ENCODE data around the gene SLC24A4.

SLC24A4 gene

DNA sequence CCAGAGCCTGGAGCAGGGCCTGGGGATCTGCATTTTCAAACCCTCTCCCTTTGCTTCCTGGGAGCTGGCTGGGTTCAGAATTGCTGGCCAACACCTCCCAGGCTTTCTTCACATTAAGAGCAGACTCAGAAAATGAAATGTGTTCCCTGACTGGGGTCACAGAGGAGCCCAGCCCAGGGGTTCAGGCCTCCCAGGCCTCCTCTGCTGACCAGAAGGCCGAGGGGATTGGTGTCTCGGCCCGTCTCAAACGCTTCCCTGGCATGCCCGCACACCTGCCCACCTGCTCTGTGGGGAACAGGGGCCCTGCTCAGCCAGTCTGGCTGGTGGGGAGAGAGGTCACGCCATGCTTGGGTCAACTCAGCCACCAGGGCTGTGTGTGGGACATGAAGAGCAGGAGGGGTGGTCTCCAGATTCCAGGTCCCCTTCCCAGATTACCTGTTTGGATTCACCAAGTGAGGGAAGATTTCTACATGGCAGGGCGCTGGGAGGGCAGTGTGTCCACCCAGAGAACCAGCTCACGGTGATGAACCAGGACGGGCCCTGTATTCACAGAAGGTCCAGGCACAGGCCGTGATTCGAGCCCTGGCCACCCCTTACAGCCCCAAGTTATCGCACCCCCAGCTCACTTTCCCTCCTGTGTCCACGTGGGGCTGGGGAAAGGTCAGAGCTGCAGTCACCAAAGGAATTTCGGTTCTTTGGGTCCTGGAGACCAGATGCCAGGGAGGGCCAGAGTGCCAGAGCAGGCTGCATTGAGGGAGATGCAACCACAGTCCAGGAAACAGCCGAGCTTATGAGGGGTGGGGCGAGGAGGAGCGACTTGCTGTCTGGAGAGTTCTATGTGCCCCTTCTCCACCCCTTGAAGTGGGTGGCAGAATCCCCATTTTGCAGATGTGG, 135.4 kb downstream of the SLC24A4 start:
- DNase-seq (ENCODE audit: low spot score), result no peak

DNA sequence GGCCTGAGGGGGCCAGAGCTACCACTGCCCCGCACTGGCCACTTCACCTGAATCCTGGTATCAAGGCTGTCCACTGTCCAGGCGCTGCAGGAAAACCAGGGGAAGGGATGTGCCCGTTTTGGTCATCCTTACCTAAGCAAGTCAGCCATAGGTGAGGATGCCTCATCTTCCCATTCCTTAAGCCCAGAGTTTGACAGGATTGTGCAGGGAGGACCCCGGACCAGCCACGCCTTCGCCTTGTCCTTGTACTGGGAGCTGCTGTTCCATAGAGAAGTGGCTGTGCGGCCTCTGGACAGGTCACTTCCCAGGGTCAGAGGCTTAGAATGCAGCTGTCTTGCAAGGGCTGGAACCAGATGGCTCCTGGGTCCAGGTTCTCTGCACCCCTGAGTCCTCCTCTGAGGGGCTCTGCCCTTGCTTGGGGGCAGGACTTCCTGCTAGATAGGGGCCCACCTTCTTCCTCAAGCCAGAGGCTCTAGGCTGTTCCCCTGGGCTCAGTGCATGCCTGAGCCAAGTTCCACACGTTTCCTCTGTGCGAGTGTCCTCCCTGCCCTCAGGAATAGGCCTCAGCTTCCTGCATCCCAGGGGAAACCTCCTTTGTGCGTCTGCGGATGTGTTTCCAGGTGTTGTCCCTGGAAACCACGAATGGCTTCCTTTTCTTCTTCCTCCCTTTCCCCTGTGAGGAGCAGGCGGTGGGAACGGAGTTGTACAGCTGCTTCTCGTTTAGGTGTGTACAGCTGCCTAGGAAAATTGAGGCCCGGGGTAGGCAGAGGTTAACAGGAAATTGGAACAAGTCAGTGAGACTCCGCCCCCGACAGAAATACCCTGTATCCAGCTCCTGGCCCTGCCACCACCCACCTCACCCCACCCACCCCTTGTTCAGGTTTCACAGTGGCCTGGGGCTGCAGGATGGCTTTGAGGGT, 136.3 kb downstream of the SLC24A4 start:
- DNase-seq (ENCODE audit: low spot score), result no peak

DNA sequence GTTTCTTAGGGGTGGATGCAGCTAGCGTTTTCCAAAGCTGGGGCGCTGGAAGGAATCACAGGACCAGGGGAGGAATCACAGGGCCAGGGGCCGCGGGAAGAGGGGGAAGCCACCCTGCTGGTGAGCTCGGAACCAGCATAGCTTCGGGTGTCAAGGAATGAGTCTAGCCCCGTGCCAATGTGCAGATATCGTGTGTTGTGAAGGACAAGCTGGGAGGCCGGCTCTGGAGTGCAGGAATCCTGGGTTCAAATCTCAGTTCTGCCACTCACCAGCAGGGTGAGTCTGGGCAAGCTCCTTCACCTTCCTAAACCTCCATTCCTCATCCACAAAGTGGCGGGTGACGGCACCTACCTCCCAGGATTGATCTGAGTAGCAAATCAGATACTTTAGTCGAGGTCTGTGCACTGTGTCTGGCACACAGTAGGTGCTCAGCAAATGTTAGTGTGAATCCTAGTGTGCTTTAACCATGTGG, 137.0 kb downstream of the SLC24A4 start:
- no peak for DNase-seq (ENCODE audit: low spot score)

DNA sequence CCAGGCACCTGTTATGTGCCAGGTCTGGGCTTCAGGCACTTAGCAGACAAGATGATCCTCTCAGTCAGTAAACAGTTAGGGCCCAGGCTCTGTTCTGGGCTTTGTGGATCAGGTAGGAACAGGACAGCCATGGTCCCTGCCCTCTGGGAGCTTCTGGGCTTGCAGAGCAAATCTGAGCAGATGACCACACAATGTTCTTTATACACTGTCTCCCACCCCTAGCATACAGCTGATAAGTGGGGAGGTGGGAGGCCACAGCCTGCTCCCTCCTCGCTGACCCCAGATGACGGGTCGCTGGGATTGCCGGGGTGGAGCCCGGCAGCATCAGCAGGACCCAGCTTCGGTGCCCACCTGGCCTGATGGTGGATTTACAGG, 137.6 kb downstream of the SLC24A4 start:
- no peak for DNase-seq (ENCODE audit: low spot score)

DNA sequence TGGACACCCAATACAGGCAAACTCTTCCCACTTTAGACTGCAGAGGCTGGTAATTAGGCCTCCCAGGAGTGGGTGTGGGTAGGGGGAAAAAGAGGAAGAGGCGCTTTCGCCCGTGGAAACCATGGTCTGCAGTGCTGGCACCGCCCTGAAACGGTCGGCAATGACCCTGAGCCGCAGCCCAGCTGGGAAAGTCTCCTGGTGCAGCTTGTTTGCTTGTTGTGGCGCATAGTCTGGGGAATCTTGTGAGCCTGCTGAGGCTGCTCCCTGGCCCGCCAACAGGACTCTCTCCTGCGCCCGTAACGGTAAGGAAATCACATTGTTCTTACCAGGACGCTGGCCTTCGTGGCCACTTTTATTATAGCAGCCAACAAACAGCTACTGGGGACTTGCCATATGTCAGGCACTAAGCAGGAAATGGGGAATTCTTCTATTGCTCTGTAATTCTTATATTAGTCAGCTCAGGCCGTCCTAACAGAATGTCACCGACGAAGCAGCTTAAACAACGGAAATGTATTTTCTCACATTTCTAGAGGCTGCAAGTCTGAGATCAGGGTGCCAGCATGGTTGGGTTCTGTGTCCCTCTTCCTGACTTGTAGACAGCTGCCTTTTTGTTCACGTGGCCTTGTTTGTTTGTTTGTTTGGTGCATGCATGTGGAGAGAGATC, 138.1 kb downstream of the SLC24A4 start:
- DNase-seq (ENCODE audit: low spot score), result no peak

DNA sequence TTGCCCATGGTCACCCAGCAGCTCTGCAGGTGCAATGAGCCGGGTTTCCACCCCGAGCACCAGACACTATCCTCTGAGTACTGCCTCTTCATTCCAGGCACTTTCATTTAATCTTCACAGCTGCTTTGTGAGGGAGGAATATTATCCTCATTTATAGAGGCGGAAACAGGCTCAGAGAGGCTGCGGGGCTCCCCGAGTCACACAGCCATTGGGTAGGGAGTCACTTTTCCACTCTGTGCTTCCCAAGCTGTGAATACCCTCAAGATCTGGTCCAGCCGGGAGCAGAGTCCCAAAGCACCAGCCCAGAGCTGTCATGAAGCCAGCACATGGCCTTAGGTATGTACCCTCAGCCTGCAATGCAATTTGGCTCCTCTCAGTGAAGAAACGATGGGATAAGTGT, 138.9 kb downstream of the SLC24A4 start:
- no peak for DNase-seq (ENCODE audit: low spot score)

DNA sequence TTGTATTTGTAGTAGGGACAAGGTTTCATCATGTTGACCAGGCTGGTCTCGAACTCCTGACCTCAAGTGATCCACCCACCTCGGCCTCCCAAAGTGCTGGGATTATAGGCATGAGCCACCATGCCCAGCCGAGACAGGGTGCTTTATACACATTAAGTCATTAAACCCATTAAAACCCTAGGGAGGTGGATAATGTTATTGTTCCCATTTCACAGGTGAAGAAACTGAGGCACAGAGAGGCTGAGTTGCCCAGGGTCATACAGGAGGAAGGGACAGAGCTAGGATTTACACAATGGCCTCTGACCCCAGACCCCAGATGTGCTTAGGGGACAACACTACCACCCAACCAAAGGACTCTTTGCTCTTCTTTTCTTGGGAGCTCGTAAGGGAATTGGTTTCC, 139.6 kb downstream of the SLC24A4 start:
- no peak for DNase-seq (ENCODE audit: low spot score)

DNA sequence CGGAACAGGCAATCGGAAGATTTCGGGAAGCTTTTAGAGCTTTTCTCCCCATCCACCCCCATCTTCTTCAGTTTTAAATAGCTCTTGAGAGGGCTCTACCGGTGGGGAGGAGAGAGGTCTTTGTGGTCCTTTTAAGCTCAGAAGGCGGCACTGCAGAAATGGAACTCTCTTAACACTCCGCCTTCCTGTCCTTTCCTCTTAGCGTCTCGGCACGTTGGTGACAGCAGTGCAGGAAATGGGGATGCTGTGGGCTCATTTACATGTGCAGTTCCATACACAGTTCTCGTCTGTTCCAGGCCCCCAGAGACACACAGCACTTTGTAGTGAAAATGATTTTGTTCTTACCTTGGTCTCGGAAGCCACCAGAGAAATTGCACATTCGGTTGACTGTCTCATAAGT, 140.2 kb downstream of the SLC24A4 start:
- DNase-seq (ENCODE audit: low spot score), result no peak

DNA sequence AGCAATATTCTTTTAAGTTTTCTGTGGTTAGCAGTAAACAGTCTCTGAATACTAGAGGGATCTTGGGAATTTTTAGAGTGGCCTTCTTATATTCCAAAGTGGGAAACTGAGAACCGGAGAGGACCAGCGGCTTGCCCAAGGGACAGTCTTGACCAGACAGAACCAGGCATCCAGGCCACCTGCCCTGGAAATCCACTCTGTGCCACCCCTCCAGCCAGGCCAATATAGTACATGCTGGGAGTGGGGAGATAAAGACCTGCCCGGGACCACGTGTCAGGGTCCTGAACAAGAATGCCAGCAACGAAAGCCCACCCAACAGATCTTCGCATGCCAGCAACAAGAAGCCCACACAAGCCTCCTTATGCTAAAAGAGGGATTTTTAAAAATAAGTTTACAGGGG, 141.2 kb downstream of the SLC24A4 start:
- DNase-seq (ENCODE audit: low spot score), result no peak

DNA sequence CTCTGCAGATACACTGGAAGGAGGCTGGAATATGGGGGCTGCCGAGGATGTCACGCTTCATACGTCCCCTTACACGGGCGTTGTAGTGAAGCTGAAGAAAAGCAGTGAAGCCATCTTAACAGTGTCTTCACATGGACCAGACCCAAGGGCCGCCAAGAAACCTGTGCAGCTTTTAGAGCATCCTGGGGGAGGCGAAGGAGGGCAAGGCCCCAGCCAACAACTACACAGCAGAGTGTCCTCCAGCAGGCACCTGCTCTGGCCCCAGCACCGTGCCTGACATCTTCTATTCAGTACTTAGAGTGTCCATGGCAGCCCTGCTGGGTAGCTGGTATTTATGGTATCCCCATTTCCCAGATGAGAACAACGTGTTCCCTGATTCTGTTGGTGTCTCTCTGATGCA, 141.8 kb downstream of the SLC24A4 start:
- DNase-seq (ENCODE audit: low spot score), result no peak

DNA sequence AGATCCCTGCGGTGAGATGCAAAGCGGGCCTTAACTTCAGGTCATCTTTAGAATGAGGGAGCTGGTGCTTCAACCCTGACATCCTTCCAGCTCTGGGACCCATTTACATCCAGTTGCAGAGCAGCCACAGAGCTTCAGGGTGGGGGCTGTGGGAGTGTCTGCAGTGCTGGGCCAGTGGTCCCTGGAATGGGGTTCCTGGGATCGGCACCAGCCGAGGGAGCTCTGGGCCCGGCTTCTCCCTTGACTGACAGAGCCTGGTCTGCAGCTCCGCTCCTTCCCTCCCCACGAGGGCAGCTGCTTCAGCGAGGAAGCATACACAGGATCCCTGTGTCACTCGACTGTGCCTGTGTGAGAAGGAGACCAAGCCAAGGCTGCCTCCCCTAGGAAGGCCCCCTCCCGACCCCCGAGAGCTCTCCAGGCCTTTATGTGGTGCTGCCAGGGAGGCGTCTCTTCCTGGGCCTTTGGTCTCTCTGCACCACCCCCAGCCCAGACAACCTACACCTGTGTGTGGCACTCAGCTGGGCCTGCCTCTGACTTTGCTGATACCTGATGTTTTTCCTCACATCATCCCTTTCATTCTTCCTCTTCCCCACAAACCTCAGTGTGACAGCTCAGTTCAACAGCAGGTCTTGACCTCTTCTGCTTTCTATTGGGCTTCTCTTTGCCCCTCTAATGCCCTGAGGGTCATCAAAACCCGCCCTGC, 142.5 kb downstream of the SLC24A4 start:
- no peak for DNase-seq (ENCODE audit: low spot score)

DNA sequence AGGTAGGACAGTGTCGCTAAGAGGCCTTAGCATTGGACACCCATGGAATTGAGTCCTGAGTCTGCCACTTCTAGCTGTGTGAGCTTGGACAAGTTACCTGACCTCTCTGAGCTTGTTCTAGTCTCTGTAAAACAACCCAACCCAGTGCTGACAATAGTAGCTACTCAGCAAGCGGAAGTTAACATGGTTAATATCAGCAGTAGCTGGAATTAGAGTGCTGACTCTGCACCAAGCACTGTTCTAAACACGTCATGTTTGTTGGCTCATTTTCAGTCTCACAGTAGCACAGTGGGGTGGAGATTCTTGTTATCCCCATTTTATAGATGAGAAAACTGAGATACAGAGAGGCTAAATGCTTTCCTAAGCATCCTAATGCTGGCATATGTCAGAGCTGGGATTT, 143.1 kb downstream of the SLC24A4 start:
- DNase-seq (ENCODE audit: low spot score), result no peak

DNA sequence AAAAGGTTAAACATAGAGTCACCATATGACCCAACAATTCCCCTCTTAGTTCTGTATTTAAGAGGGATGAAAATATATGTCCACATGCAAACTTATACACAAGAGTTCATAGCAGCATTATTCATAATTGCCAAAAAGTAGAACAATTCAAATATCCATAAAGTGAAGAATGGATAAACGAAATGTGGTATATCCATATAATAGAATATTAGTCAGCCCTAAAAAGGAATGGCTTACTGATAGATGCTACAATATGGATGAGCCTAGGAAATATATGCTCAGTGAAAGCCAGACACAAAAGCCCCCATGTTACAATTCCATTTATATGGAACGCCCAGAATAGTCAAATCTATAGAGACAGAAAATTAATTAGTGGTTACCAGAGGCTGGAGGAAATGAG, 146.6 kb downstream of the SLC24A4 start:
- DNase-seq (ENCODE audit: low spot score), result no peak

DNA sequence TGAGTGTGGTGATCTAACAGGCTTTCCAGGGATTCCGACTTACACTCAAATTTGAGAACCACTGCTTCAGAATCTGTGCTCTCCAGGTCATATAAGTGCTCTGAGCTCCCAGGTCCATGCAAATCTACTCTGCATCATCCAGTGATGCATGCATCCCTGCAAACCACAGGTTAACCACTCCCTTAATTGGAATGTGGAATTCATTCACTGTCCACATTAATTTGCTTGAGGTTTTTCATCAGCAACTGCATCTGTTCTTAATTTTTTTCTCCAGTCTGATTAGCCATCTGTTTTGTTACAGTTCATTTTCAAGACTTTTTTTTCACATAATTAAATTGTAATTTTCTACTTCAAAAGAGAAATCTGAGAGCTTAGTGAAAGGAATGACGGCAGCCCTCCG, 147.2 kb downstream of the SLC24A4 start:
- no peak for DNase-seq (ENCODE audit: low spot score)

DNA sequence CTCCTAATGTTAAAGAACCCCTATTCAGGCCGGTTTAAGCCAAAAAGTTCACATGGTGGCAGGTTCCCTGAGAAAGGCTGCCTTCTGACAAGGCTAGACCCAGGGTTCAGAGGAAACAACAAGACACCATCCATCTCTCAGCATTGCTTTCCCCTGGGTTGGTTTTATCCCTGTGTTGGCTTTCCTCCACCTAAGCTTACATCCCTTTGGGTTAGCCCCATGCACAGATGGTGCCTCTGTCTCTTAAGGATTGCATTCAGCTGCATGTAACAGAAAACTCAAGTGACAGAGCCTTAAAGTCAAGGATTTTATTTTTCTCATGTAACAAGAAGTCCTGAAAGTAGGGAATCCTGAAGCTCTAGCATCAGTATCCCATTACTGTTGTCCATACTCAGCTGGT, 147.8 kb downstream of the SLC24A4 start:
- no peak for DNase-seq (ENCODE audit: low spot score)

DNA sequence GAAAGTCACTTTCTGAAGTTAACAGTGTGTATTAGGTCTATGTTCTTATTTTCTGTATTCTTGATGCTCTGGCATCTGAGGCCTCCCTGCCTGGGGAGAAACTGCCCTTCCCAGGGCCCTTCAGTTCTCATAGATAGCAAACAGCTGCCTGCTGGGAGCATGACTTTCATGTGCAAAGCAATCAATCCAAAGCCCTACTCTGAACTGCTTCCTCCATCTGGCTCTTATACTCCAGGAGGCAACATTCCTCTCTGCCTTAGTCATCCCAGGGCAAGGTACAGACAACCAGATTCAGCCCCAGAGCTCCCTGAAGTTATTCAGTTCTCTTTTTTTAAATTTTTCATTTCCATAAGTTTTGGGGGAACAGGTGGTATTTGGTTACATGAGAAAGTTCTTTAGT, 149.0 kb downstream of the SLC24A4 start:
- DNase-seq (ENCODE audit: low spot score), result no peak

DNA sequence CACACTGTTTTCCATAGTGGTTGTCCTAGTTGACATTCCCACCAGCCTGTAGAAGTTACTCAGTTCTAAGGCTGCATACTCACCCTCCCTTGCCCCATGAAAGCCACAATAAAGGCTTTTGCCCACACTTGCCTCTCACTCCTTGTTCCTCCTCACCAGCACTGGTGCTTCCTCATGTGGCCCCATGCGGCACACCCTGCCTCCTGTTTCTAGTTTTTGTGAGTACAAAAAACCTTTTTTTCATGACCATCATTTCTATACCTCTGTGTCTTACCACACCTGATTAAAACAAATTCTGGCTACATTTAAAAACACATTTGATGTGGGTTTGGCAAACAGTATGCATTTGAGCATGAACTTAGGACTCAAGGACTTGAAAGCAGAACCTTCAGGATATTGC, 149.9 kb downstream of the SLC24A4 start:
- DNase-seq (ENCODE audit: low spot score), result no peak

DNA sequence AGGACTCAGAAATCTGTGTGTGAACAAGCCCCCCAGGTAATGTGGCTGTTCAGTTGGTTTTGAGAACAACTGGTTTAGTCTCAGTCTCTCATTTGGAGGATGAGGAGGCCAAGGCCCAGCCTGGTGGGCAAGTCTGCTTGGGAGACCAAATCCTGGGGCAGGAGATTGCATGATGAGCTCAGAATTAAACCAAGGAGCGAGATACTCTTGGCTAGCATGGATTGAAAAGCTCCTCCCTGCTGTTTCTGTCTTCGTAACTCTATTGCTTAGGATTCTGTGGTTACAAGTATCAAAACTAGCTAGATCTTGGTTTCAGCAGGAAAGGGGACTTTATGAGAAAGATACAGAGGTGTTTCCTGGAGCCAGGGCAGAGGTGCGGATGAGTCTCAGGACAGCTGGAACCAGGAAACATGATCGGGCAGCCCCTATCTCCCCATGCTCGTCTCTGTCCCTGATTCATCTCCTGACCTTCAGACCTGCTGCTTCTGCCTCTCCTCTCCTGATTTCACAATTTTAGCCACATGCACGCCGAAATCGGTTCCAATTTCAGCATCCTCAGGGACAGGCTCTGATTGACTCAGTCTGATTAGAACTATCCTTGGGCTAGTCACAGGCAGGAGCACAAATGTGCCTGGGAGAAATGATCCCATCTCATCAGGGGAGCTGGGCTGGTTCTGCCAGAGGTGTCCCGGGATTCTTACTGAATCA, 150.4 kb downstream of the SLC24A4 start:
- DNase-seq (ENCODE audit: low spot score), result no peak

DNA sequence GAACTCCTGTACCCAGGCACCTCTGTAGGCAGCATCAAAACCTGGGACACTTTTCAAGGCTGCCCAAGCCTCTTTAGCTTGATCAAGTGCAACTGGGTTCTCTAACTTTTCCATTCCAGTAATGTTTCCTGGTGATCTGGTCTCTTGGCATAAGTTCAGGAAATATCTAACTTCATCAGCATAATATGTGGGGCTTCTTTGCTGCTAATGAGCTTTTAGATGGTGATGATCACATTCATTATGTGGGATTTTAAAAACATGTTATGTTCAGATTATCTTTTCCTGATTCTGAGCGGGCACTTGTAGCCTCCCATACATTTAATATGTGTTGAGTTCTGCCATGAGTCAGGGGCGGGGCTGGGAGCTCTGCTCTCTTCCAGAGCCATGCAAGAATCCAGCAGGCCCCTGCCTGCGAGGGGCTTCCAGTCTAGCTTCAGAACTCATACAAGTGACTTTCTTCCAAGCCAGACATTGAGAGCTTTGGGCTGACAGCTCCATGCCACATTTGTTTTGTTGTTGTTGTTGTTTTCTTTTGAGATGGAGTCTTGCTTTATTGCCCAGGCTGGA, 151.1 kb downstream of the SLC24A4 start:
- no peak for DNase-seq (ENCODE audit: low spot score)

DNA sequence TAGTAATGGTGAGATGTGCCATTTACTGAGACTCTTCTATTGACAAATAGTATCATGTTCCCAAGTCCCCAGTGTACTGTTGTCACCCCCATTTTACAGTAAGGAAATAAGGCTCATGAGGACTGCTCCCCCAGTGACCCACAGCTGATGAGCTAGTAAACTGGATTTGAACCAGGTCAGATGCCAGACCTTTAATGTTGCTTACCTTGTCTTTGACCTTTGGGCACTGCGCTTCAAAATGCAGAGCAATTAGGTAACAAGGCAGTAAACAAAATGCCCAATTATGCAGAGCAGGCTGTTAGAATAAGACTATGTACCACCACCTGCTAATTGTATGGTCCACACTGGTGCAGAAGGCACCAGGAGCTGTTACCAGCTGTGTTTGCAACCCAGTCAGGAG, 152.1 kb downstream of the SLC24A4 start:
- DNase-seq (ENCODE audit: low spot score), result no peak
